Loucy (cell line): Measurements from ENCODE around the gene CDH8.

Source experiments
- CTCF ChIP-seq: fragments of 200-600 bp; sonication (generic); conservative IDR thresholded peaks from 2 replicates; pipeline ENCODE4 v1.5.1; 2014; ENCODE audit warnings: mild to moderate bottlenecking, antibody characterized with exemption, low read length
- EZH2phosphoT487 ChIP-seq: fragments of 200-600 bp; IDR thresholded peaks from 2 replicates; pipeline ENCODE4 v1.6.1; 2018; ENCODE audit warnings: antibody characterized with exemption, mild to moderate bottlenecking, moderate library complexity, borderline replicate concordance

DNA sequence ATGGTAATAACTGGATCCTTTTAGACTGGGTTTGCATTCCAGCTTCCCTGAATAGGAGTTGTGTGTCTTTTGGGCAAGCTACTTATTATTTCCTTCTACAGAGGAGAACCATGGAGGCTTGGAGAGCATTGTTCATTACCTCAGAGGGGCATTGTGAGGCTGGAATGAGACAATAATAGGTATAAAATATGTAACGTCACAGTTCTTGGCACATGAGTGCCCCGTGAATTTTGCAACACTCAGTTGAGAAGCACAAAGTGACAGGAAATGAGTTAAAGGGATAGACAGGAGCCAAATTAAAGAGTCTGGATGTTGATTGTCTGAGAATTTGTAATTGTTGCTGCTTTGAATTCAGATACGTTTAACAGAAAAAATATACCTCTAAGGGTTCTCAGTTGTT, 92.2 kb downstream of the CDH8 start:
- no peak for TF ChIP-seq CTCF
- TF ChIP-seq EZH2phosphoT487, result no peak
